Spleen (tissue), 7 donors: ENCODE results near the gene SNED1.

ENCODE experiments used
- POLR2A ChIP-seq, 3 donors: fragments of 450-650 bp; IDR thresholded peaks; one replicate each; pipeline ENCODE4 v1.5.1; 2017; ENCODE audit warnings: antibody characterized with exemption in 3 of 3, mild to moderate bottlenecking in 1 of 3
- TF ChIP-seq, protein P1 (sequence below), 11 experiments: fragments of 200-600 bp in 7 of 11; fragments of 450-650 bp in 4 of 11; sonication (generic) in 4 of 11; IDR thresholded peaks in 8 of 11; conservative IDR thresholded peaks in 3 of 11; 1 replicate in 7 of 11; 2 replicates in 4 of 11; pipeline versions ENCODE4 v1.4.0 to v1.8.0; 2016 to 2021; ENCODE audit warnings: antibody characterized with exemption in 11 of 11, inconsistent platforms in 4 of 11, mild to moderate bottlenecking in 1 of 11
- donor health status: DM: no; HTN: no; CAD: no; lungs with moderate emphysema.
- donor health status: DM: no; HTN: no; CAD: no.
- donor health status: DM: no; HTN: no; CAD: no.

DNA sequence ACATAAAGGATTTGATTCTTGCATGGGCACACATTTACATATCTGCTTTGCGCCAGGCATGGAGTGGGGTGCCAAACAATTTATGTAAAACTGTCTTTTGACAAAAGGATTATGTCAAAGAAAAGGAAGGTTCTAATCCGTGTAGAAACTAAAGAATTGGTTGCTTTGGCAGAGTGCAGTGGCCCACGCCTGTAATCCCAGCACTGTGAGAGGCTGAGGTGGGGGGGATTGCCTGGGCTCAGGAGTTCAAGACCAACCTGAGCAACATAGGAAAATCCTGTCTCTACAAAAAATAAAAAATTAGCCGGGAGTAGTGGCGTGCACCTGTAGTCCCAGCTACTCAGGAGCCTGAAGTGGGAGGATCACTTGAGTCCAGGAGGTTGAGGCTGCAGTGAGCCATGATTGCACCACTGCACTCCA is 104.8 kb downstream of the SNED1 start:
- TF ChIP-seq, protein P1, sequence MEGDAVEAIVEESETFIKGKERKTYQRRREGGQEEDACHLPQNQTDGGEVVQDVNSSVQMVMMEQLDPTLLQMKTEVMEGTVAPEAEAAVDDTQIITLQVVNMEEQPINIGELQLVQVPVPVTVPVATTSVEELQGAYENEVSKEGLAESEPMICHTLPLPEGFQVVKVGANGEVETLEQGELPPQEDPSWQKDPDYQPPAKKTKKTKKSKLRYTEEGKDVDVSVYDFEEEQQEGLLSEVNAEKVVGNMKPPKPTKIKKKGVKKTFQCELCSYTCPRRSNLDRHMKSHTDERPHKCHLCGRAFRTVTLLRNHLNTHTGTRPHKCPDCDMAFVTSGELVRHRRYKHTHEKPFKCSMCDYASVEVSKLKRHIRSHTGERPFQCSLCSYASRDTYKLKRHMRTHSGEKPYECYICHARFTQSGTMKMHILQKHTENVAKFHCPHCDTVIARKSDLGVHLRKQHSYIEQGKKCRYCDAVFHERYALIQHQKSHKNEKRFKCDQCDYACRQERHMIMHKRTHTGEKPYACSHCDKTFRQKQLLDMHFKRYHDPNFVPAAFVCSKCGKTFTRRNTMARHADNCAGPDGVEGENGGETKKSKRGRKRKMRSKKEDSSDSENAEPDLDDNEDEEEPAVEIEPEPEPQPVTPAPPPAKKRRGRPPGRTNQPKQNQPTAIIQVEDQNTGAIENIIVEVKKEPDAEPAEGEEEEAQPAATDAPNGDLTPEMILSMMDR (IDR thresholded peaks at IDR 0.05 in 8 of 11, conservative IDR thresholded peaks at IDR 0.05 in 3 of 11): no peak
- TF ChIP-seq POLR2A (IDR thresholded peaks at IDR 0.05): no peak
